Colon (tissue), 2 donors: Measurements from ENCODE around the gene ITGA4.

Experiments
- FAIRE-seq: peaks from 2 replicates; lab custom pipeline; 2012; peaks lifted over from hg19 to GRCh38; lab: Jason Lieb, UNC
- donor health status: control.
- donor health status: control.

The ITGA4 gene

GRCh38 chr2:181516992-181517391, 59.8 kb downstream of the ITGA4 start:
- FAIRE-seq: no peak

- no peak for FAIRE-seq
Measured at GRCh38 chr2:181517685-181518301, 60.6 kb downstream of the ITGA4 start.

- no peak for FAIRE-seq
Measured at GRCh38 chr2:181520253-181520652, 63.1 kb downstream of the ITGA4 start.

- FAIRE-seq: no peak
Measured at GRCh38 chr2:181523756-181524155, 66.6 kb downstream of the ITGA4 start.

- no peak for FAIRE-seq
Measured at GRCh38 chr2:181526014-181526413, 68.8 kb downstream of the ITGA4 start.

GRCh38 chr2:181527058-181527457, 69.9 kb downstream of the ITGA4 start:
- no peak for FAIRE-seq

- no peak for FAIRE-seq
Measured at GRCh38 chr2:181528441-181528840, 71.3 kb downstream of the ITGA4 start.

- no peak for FAIRE-seq
Measured at GRCh38 chr2:181536730-181537129, 79.5 kb downstream of the ITGA4 start.

GRCh38 chr2:181540421-181540820, 83.2 kb downstream of the ITGA4 start:
- no peak for FAIRE-seq

GRCh38 chr2:181542170-181542569, 85.0 kb downstream of the ITGA4 start:
- FAIRE-seq: no peak

GRCh38 chr2:181546086-181546485, 88.9 kb downstream of the ITGA4 start:
- no peak for FAIRE-seq

GRCh38 chr2:181552808-181553207, 95.6 kb downstream of the ITGA4 start:
- no peak for FAIRE-seq

- FAIRE-seq: no peak
Measured at GRCh38 chr2:181553244-181553643, 96.1 kb downstream of the ITGA4 start.

- FAIRE-seq: no peak
Measured at GRCh38 chr2:181554061-181554830, 97.1 kb downstream of the ITGA4 start.

GRCh38 chr2:181558371-181558770, 101.2 kb downstream of the ITGA4 start:
- FAIRE-seq: no peak

- FAIRE-seq: no peak
Measured at GRCh38 chr2:181563101-181563692, 106.0 kb downstream of the ITGA4 start.

- FAIRE-seq: no peak
Measured at GRCh38 chr2:181566334-181567032, 109.3 kb downstream of the ITGA4 start.

GRCh38 chr2:181570059-181570458, 112.9 kb downstream of the ITGA4 start:
- FAIRE-seq: no peak

GRCh38 chr2:181570833-181571661, 113.9 kb downstream of the ITGA4 start:
- FAIRE-seq: no peak

GRCh38 chr2:181573140-181573736, 116.1 kb downstream of the ITGA4 start:
- FAIRE-seq: no peak

GRCh38 chr2:181574321-181574720, 117.1 kb downstream of the ITGA4 start:
- FAIRE-seq: no peak
